ENCODE data around the gene TSC2. TPM values are rescaled to one million over a fixed set of nuclear protein-coding genes. Genes with fewer than 3 reads are reported as not detected.

The TSC2 gene
- total and polyA plus RNA-seq, 2 of the 13 experiments (the other 11 are each of a cell fraction or from before 2014, with no cell fraction given): 19.6 to 40.4 TPM

DNA sequence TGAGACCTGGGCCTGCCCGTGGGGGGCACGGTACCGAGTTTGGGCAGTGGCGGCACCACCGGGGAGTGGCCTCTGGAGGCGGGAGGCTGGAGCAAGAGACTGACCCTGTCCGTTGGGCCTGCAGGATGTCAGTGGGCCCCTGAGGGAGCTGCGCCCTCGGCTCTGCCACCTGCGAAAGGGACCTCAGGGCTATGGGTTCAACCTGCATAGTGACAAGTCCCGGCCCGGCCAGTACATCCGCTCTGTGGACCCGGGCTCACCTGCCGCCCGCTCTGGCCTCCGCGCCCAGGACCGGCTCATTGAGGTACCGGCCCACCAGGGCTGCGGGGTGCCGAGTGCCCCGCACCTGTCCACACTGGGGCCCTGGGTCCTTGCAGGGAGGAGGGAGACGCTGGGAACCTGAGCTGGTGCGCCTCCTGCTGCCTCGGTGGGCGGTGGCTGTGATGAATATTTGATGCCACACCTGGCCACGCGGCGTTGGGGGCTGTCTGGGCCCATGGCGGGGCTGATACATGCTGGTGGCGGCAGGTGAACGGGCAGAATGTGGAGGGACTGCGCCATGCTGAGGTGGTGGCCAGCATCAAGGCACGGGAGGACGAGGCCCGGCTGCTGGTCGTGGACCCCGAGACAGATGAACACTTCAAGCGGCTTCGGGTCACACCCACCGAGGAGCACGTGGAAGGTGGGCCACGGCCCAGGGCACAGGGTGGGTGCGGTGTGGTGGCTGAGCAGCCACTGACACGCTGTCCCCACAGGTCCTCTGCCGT, 11.4 kb upstream of the TSC2 start (continued):
- TF ChIP-seq, protein P1, sequence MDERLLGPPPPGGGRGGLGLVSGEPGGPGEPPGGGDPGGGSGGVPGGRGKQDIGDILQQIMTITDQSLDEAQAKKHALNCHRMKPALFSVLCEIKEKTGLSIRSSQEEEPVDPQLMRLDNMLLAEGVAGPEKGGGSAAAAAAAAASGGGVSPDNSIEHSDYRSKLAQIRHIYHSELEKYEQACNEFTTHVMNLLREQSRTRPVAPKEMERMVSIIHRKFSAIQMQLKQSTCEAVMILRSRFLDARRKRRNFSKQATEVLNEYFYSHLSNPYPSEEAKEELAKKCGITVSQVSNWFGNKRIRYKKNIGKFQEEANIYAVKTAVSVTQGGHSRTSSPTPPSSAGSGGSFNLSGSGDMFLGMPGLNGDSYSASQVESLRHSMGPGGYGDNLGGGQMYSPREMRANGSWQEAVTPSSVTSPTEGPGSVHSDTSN (CRISPR knock-in tag; IDR thresholded peaks at IDR 0.05): no peak
- TF ChIP-seq ZNF446 (CRISPR knock-in tag; IDR thresholded peaks at IDR 0.05): no peak
- TF ChIP-seq, protein P2, sequence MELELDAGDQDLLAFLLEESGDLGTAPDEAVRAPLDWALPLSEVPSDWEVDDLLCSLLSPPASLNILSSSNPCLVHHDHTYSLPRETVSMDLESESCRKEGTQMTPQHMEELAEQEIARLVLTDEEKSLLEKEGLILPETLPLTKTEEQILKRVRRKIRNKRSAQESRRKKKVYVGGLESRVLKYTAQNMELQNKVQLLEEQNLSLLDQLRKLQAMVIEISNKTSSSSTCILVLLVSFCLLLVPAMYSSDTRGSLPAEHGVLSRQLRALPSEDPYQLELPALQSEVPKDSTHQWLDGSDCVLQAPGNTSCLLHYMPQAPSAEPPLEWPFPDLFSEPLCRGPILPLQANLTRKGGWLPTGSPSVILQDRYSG (CRISPR knock-in tag; IDR thresholded peaks at IDR 0.05): no peak
- TF ChIP-seq, protein P3, sequence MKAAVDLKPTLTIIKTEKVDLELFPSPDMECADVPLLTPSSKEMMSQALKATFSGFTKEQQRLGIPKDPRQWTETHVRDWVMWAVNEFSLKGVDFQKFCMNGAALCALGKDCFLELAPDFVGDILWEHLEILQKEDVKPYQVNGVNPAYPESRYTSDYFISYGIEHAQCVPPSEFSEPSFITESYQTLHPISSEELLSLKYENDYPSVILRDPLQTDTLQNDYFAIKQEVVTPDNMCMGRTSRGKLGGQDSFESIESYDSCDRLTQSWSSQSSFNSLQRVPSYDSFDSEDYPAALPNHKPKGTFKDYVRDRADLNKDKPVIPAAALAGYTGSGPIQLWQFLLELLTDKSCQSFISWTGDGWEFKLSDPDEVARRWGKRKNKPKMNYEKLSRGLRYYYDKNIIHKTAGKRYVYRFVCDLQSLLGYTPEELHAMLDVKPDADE (CRISPR knock-in tag; IDR thresholded peaks at IDR 0.05): no peak
- no peak for TF ChIP-seq RXRB (CRISPR knock-in tag; IDR thresholded peaks at IDR 0.05; ENCODE audit: borderline replicate concordance)
- no peak for TF ChIP-seq TOE1 (CRISPR knock-in tag; IDR thresholded peaks at IDR 0.05)
- TF ChIP-seq, protein P4, sequence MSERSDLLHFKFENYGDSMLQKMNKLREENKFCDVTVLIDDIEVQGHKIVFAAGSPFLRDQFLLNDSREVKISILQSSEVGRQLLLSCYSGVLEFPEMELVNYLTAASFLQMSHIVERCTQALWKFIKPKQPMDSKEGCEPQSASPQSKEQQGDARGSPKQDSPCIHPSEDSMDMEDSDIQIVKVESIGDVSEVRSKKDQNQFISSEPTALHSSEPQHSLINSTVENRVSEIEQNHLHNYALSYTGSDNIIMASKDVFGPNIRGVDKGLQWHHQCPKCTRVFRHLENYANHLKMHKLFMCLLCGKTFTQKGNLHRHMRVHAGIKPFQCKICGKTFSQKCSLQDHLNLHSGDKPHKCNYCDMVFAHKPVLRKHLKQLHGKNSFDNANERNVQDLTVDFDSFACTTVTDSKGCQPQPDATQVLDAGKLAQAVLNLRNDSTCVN (CRISPR knock-in tag; IDR thresholded peaks at IDR 0.05; ENCODE audit: borderline replicate concordance): no peak
- TF ChIP-seq RFXANK (CRISPR knock-in tag; IDR thresholded peaks at IDR 0.05): no peak
- TF ChIP-seq ZNF234 (CRISPR knock-in tag; conservative IDR thresholded peaks at IDR 0.05): no peak
- no peak for TF ChIP-seq BRD4 (CRISPR knock-in tag; IDR thresholded peaks at IDR 0.05)
- TF ChIP-seq ZNF10 (CRISPR knock-in tag; IDR thresholded peaks at IDR 0.05; ENCODE audit: borderline replicate concordance, low read depth): no peak
- TF ChIP-seq, protein P5, sequence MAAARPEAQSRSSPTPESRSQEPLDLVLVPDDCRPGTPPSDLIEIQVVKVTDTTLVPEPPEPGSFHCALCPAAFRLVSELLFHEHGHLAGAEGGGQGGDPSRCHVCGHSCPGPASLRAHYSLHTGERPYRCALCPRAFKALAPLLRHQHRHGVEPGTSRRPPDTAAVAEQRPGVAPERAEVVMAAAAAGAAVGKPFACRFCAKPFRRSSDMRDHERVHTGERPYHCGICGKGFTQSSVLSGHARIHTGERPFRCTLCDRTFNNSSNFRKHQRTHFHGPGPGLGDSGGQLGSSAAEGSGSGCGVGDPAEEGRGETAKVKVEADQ (CRISPR knock-in tag; IDR thresholded peaks at IDR 0.05; ENCODE audit: borderline replicate concordance): no peak
- TF ChIP-seq, protein P6, sequence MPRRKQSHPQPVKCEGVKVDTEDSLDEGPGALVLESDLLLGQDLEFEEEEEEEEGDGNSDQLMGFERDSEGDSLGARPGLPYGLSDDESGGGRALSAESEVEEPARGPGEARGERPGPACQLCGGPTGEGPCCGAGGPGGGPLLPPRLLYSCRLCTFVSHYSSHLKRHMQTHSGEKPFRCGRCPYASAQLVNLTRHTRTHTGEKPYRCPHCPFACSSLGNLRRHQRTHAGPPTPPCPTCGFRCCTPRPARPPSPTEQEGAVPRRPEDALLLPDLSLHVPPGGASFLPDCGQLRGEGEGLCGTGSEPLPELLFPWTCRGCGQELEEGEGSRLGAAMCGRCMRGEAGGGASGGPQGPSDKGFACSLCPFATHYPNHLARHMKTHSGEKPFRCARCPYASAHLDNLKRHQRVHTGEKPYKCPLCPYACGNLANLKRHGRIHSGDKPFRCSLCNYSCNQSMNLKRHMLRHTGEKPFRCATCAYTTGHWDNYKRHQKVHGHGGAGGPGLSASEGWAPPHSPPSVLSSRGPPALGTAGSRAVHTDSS (CRISPR knock-in tag; conservative IDR thresholded peaks at IDR 0.05): no peak
- TF ChIP-seq, protein P7, sequence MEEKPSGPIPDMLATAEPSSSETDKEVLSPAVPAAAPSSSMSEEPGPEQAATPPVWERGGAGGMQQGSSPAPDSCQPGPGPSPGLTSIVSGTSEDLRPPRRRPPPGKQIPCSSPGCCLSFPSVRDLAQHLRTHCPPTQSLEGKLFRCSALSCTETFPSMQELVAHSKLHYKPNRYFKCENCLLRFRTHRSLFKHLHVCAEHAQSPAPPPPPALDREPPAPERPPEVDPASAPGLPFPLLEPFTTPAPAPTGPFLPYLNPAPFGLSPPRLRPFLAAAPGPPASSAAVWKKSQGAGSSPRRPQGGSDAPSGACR (CRISPR knock-in tag; IDR thresholded peaks at IDR 0.05): no peak
- peak; percentile 56 for TF ChIP-seq TARDBP (CRISPR knock-in tag; IDR thresholded peaks at IDR 0.05)
- no peak for TF ChIP-seq ONECUT2 (CRISPR knock-in tag; IDR thresholded peaks at IDR 0.05)
- no peak for TF ChIP-seq MLLT10 (CRISPR knock-in tag; IDR thresholded peaks at IDR 0.05)
- no peak for TF ChIP-seq ZNF12 (CRISPR knock-in tag; IDR thresholded peaks at IDR 0.05)
